Muscle layer of duodenum (tissue), 2 donors: ENCODE data around the gene PRPF4.
"Not testable (repeated sequence)": the region's sequence is repeated elsewhere in the genome, so short reads cannot be mapped to it uniquely, and the experiment has no call there.

Experiments used
- H3K27ac ChIP-seq: one replicate; pipeline ENCODE4 v1.7.0; 2013; ENCODE audit warnings: mild to moderate bottlenecking, low read length
- H3K27me3 ChIP-seq: one replicate; pipeline ENCODE4 v1.7.0; 2013; ENCODE audit warnings: low read depth, mild to moderate bottlenecking, control low read depth, low read length
- H3K36me3 ChIP-seq, 2 donors: one replicate each; pipeline ENCODE4 v1.7.0; 2013; ENCODE audit warnings: low read length in 2 of 2, control low read depth in 1 of 2, mild to moderate bottlenecking in 1 of 2; ENCODE audit not compliant: insufficient read depth in 2 of 2, control insufficient read depth in 1 of 2
- H3K4me1 ChIP-seq, 2 donors: one replicate each; pipeline ENCODE4 v1.7.0; 2013; ENCODE audit warnings: low read length in 2 of 2, mild to moderate bottlenecking in 2 of 2, control low read depth in 1 of 2, moderate library complexity in 1 of 2; ENCODE audit not compliant: insufficient read depth in 2 of 2, control insufficient read depth in 1 of 2
- H3K4me3 ChIP-seq, 2 donors: one replicate each; pipeline ENCODE4 v1.7.0; 2013; ENCODE audit warnings: low read length in 2 of 2, low read depth in 1 of 2, mild to moderate bottlenecking in 1 of 2
- H3K9me3 ChIP-seq, 2 donors: one replicate each; pipeline ENCODE4 v1.7.0; 2013; ENCODE audit warnings: low read length in 2 of 2, control low read depth in 1 of 2, mild to moderate bottlenecking in 1 of 2; ENCODE audit not compliant: control insufficient read depth in 1 of 2
- donor health status: healthy.

Gene PRPF4

GRCh38 chr9:113275157-113276131 lies at the start of gene PRPF4, which contains the start of gene CDC26:
PRPF4 (plus strand) TSS chr9:113275658; CDS start chr9:113275744, 86 bp downstream.
CDC26 (minus strand) TSS chr9:113275572; CDS start chr9:113272507, 3,065 bp downstream.
- peaks cover 34 to 35% of the 10 kb centered on the region in 2 donors for H3K36me3 ChIP-seq
- H3K4me1 ChIP-seq: peaks cover 9 to 20% of the 10 kb centered on the region in 2 donors
- peak within 1 kb of the TSS; percentile 98 for H3K27ac ChIP-seq

GRCh38 chr9:113227436-113227835 lies 48.0 kb upstream of the PRPF4 start:
- no peak overlapping the region for H3K27ac ChIP-seq

More at GRCh38 chr9:113275157-113276131, at the start of gene PRPF4, which contains the start of gene CDC26:
- Histone ChIP-seq H3K4me3 (peak within 1 kb of the TSS; percentile 79 to 100), H3K9me3 (no peaks in the 10 kb centered on the region), H3K27me3 (no peaks in the 10 kb centered on the region)

GRCh38 chr9:113228130-113228665 lies 47.3 kb upstream of the PRPF4 start:
- Histone ChIP-seq H3K4me3 (no peak overlapping the region), H3K27ac (peak overlapping the region; percentile 17), H3K9me3 (no peaks in the 10 kb centered on the region), H3K27me3 (no peaks in the 10 kb centered on the region), H3K36me3 (peaks cover 8 to 9% of the 10 kb centered on the region in 2 donors), H3K4me1 (peaks cover 0 to 2% of the 10 kb centered on the region in 2 donors)

More at GRCh38 chr9:113227436-113227835, 48.0 kb upstream of the PRPF4 start:
- H3K9me3 ChIP-seq: no peaks in the 10 kb centered on the region
- H3K36me3 ChIP-seq: peaks cover 8 to 9% of the 10 kb centered on the region in 2 donors
- H3K4me1 ChIP-seq: peaks cover 5% of the 10 kb centered on the region in 2 donors
- H3K27me3 ChIP-seq: no peaks in the 10 kb centered on the region
- H3K4me3 ChIP-seq: no peak overlapping the region

GRCh38 chr9:113231701-113232100 lies 43.8 kb upstream of the PRPF4 start:
- Histone ChIP-seq H3K27ac (no peak overlapping the region), H3K4me3 (no peak overlapping the region), H3K9me3 (no peaks in the 10 kb centered on the region), H3K4me1 (peaks cover 0 to 5% of the 10 kb centered on the region in 2 donors), H3K36me3 (peaks cover 0 to 3% of the 10 kb centered on the region in 2 donors), H3K27me3 (no peaks in the 10 kb centered on the region)

- not testable (repeated sequence) for H3K4me1 ChIP-seq, H3K27ac ChIP-seq, H3K9me3 ChIP-seq, H3K27me3 ChIP-seq, H3K36me3 ChIP-seq, H3K4me3 ChIP-seq
These were observed 39.7 kb upstream of the PRPF4 start for GRCh38 chr9:113235701-113236255.

- Histone ChIP-seq H3K4me3 (no peak overlapping the region), H3K4me1 (peaks cover 0 to 5% of the 10 kb centered on the region in 2 donors), H3K27me3 (no peaks in the 10 kb centered on the region), H3K9me3 (no peaks in the 10 kb centered on the region), H3K27ac (no peak overlapping the region), H3K36me3 (no peaks in the 10 kb centered on the region)
These were observed 38.4 kb upstream of the PRPF4 start for GRCh38 chr9:113237026-113237425.

- H3K27me3 ChIP-seq: no peaks in the 10 kb centered on the region
- H3K4me1 ChIP-seq: peaks cover 0 to 3% of the 10 kb centered on the region in 2 donors
These were observed 37.1 kb upstream of the PRPF4 start for GRCh38 chr9:113238202-113238858.

GRCh38 chr9:113238859-113239232 lies 36.6 kb upstream of the PRPF4 start:
- Histone ChIP-seq H3K4me3 (no peak overlapping the region), H3K36me3 (no peaks in the 10 kb centered on the region)

More at GRCh38 chr9:113238202-113238858, 37.1 kb upstream of the PRPF4 start:
- no peak overlapping the region for H3K4me3 ChIP-seq
- H3K9me3 ChIP-seq: no peaks in the 10 kb centered on the region
- H3K36me3 ChIP-seq: no peaks in the 10 kb centered on the region
- no peak overlapping the region for H3K27ac ChIP-seq

GRCh38 chr9:113241161-113241560 lies 34.3 kb upstream of the PRPF4 start:
- Histone ChIP-seq H3K4me1 (no peaks in the 10 kb centered on the region), H3K4me3 (no peak overlapping the region), H3K9me3 (no peaks in the 10 kb centered on the region), H3K36me3 (no peaks in the 10 kb centered on the region), H3K27me3 (no peaks in the 10 kb centered on the region), H3K27ac (no peak overlapping the region)

More at GRCh38 chr9:113238859-113239232, 36.6 kb upstream of the PRPF4 start:
- Histone ChIP-seq H3K9me3 (no peaks in the 10 kb centered on the region), H3K4me1 (no peaks in the 10 kb centered on the region), H3K27ac (no peak overlapping the region), H3K27me3 (no peaks in the 10 kb centered on the region)

- Histone ChIP-seq H3K27ac (no peak overlapping the region), H3K27me3 (no peaks in the 10 kb centered on the region), H3K4me1 (no peaks in the 10 kb centered on the region)
These were observed 30.9 kb upstream of the PRPF4 start for GRCh38 chr9:113244556-113244955.

GRCh38 chr9:113245894-113246293 lies 29.6 kb upstream of the PRPF4 start:
- no peak overlapping the region for H3K4me3 ChIP-seq

More at GRCh38 chr9:113244556-113244955, 30.9 kb upstream of the PRPF4 start:
- Histone ChIP-seq H3K4me3 (no peak overlapping the region), H3K36me3 (no peaks in the 10 kb centered on the region), H3K9me3 (no peaks in the 10 kb centered on the region)

More at GRCh38 chr9:113245894-113246293, 29.6 kb upstream of the PRPF4 start:
- Histone ChIP-seq H3K4me1 (no peaks in the 10 kb centered on the region), H3K27me3 (no peaks in the 10 kb centered on the region), H3K36me3 (no peaks in the 10 kb centered on the region), H3K9me3 (no peaks in the 10 kb centered on the region), H3K27ac (no peak overlapping the region)
